ENCODE measurements around the gene FNDC1. TPM values are rescaled to one million over a fixed set of nuclear protein-coding genes. Genes with fewer than 3 reads are reported as not detected.

The FNDC1 gene
- total and polyA plus RNA-seq, 3 experiments from 2014 or later: 0.04 TPM; not detected in 1

- no peaks in the 10 kb centered on the region for H3K9me3 Mint-ChIP-seq
- Histone ChIP-seq H3K9me3 (ENCODE audit: low read length) (no peaks in the 10 kb centered on the region), H3K27ac (ENCODE audit: low read depth, low read length) (no peak overlapping the region), H3K4me3 (ENCODE audit: low read length) (no peak overlapping the region), H3K36me3 (ENCODE audit: insufficient read depth, low read length) (no peaks in the 10 kb centered on the region), H3K4me1 (ENCODE audit: insufficient read depth, low read length) (no peaks in the 10 kb centered on the region), H3K27me3 (ENCODE audit: insufficient read depth, low read length, poor library complexity, severe bottlenecking) (no peaks in the 10 kb centered on the region)
- no peak overlapping the region for H3K4me3 Mint-ChIP-seq
- H3K27ac Mint-ChIP-seq: no peak overlapping the region
- no peak for DNase-seq
- H3K4me1 Mint-ChIP-seq: peaks cover 2 to 7% (median 5%) of the 10 kb centered on the region in 3 donors
- CTCF ChIA-PET: interaction anchor here (0.9 to 1.9 kb wide), 3 partner anchors 13 to 14 kb away, joined by 3 to 5 read pairs (median 3); no protein-coding TSS in a partner anchor
- no peaks in the 10 kb centered on the region for H3K36me3 Mint-ChIP-seq
- peaks cover 7 to 26% of the 10 kb centered on the region in 2 donors for H3K27me3 Mint-ChIP-seq
- POLR2A ChIA-PET: no interaction called here
Measured at GRCh38 chr6:159148641-159149040, 20.6 kb upstream of the FNDC1 start.

GRCh38 chr6:159149641-159150040, 19.6 kb upstream of the FNDC1 start:
- CTCF ChIA-PET: interaction anchor here (1.9 kb wide), 1 partner anchor 15 kb away, joined by 5 read pairs; no protein-coding TSS in a partner anchor
- no peak overlapping the region for H3K27ac Mint-ChIP-seq

GRCh38 chr6:159151266-159151855, 17.8 kb upstream of the FNDC1 start:
- POLR2A ChIA-PET: no interaction called here
- Histone ChIP-seq H3K27me3 (ENCODE audit: insufficient read depth, low read length, poor library complexity, severe bottlenecking) (no peaks in the 10 kb centered on the region), H3K36me3 (ENCODE audit: insufficient read depth, low read length) (no peaks in the 10 kb centered on the region), H3K4me1 (ENCODE audit: insufficient read depth, low read length) (no peaks in the 10 kb centered on the region), H3K4me3 (ENCODE audit: low read length) (no peak overlapping the region), H3K9me3 (ENCODE audit: low read length) (no peaks in the 10 kb centered on the region), H3K27ac (ENCODE audit: low read depth, low read length) (no peak overlapping the region)
- CTCF ChIA-PET: interaction anchor here (0.8 to 1.5 kb wide), 2 partner anchors 11 to 41 kb away, joined by 4 read pairs; no protein-coding TSS in a partner anchor
- Mint-ChIP-seq H3K9me3 (peaks cover 5 to 14% (median 12%) of the 10 kb centered on the region in 5 donors), H3K4me1 (peaks cover 2 to 7% (median 5%) of the 10 kb centered on the region in 3 donors), H3K27ac (no peak overlapping the region), H3K27me3 (peaks cover 9 to 18% of the 10 kb centered on the region in 2 donors), H3K4me3 (no peak overlapping the region), H3K36me3 (peaks cover 0 to 9% (median 0%) of the 10 kb centered on the region in 3 donors)
- DNase-seq: peak in 3 of 5 donors; percentile 18 to 52 (median 22)

More at GRCh38 chr6:159149641-159150040, 19.6 kb upstream of the FNDC1 start:
- Histone ChIP-seq H3K9me3 (ENCODE audit: low read length) (no peaks in the 10 kb centered on the region), H3K4me1 (ENCODE audit: insufficient read depth, low read length) (no peaks in the 10 kb centered on the region), H3K27ac (ENCODE audit: low read depth, low read length) (no peak overlapping the region), H3K27me3 (ENCODE audit: insufficient read depth, low read length, poor library complexity, severe bottlenecking) (no peaks in the 10 kb centered on the region), H3K4me3 (ENCODE audit: low read length) (no peak overlapping the region), H3K36me3 (ENCODE audit: insufficient read depth, low read length) (no peaks in the 10 kb centered on the region)
- DNase-seq: no peak
- Mint-ChIP-seq H3K4me3 (no peak overlapping the region), H3K4me1 (peaks cover 2 to 7% (median 5%) of the 10 kb centered on the region in 3 donors), H3K27me3 (peaks cover 7 to 22% of the 10 kb centered on the region in 2 donors), H3K9me3 (peaks cover 0 to under 1% (median 0%) of the 10 kb centered on the region in 5 donors), H3K36me3 (no peaks in the 10 kb centered on the region)
- POLR2A ChIA-PET: no interaction called here

- peaks cover 0 to 14% (median under 1%) of the 10 kb centered on the region in 3 donors for H3K36me3 Mint-ChIP-seq
- peaks cover 5 to 15% of the 10 kb centered on the region in 2 donors for H3K27me3 Mint-ChIP-seq
- H3K27ac Mint-ChIP-seq: no peak overlapping the region
- H3K4me3 ChIP-seq (ENCODE audit: low read length): no peak overlapping the region
- DNase-seq: no peak
- H3K36me3 ChIP-seq (ENCODE audit: insufficient read depth, low read length): no peaks in the 10 kb centered on the region
- no peak overlapping the region for H3K4me3 Mint-ChIP-seq
- no peaks in the 10 kb centered on the region for H3K27me3 ChIP-seq (ENCODE audit: insufficient read depth, low read length, poor library complexity, severe bottlenecking)
- no peak overlapping the region for H3K27ac ChIP-seq (ENCODE audit: low read depth, low read length)
- H3K9me3 Mint-ChIP-seq: peaks cover 12 to 21% (median 18%) of the 10 kb centered on the region in 5 donors
- H3K4me1 Mint-ChIP-seq: peaks cover 2 to 7% (median 5%) of the 10 kb centered on the region in 3 donors
- no peaks in the 10 kb centered on the region for H3K9me3 ChIP-seq (ENCODE audit: low read length)
- ChIA-PET POLR2A (no interaction called here), CTCF (interaction anchor here (0.8 to 1.5 kb wide), 2 partner anchors 12 to 42 kb away, joined by 4 read pairs; no protein-coding TSS in a partner anchor)
- H3K4me1 ChIP-seq (ENCODE audit: insufficient read depth, low read length): no peaks in the 10 kb centered on the region
Measured at GRCh38 chr6:159152041-159152440, 17.2 kb upstream of the FNDC1 start.

- CTCF ChIA-PET: no interaction called here
Measured at GRCh38 chr6:159152782-159153181, 16.4 kb upstream of the FNDC1 start.

GRCh38 chr6:159155679-159156078, 13.5 kb upstream of the FNDC1 start:
- Mint-ChIP-seq H3K9me3 (peaks cover 17 to 28% (median 26%) of the 10 kb centered on the region in 5 donors), H3K27ac (no peak overlapping the region), H3K4me1 (peaks cover 2 to 7% (median 5%) of the 10 kb centered on the region in 3 donors), H3K27me3 (peaks cover 9 to 35% of the 10 kb centered on the region in 2 donors), H3K36me3 (peaks cover 0 to 31% (median 2%) of the 10 kb centered on the region in 3 donors), H3K4me3 (no peak overlapping the region)
- DNase-seq: no peak
- H3K4me1 ChIP-seq (ENCODE audit: insufficient read depth, low read length): no peaks in the 10 kb centered on the region
- H3K4me3 ChIP-seq (ENCODE audit: low read length): no peak overlapping the region
- ChIA-PET POLR2A (no interaction called here), CTCF (interaction anchor here (1.1 kb wide), 1 partner anchor 14 kb away, joined by 3 read pairs; the partner anchor contains the start of gene FNDC1)
- no peaks in the 10 kb centered on the region for H3K27me3 ChIP-seq (ENCODE audit: insufficient read depth, low read length, poor library complexity, severe bottlenecking)
- H3K9me3 ChIP-seq (ENCODE audit: low read length): no peaks in the 10 kb centered on the region
- no peak overlapping the region for H3K27ac ChIP-seq (ENCODE audit: low read depth, low read length)
- H3K36me3 ChIP-seq (ENCODE audit: insufficient read depth, low read length): no peaks in the 10 kb centered on the region

More at GRCh38 chr6:159152782-159153181, 16.4 kb upstream of the FNDC1 start:
- DNase-seq: no peak
- Mint-ChIP-seq H3K27ac (no peak overlapping the region), H3K36me3 (peaks cover 0 to 21% (median 2%) of the 10 kb centered on the region in 3 donors), H3K9me3 (peaks cover 17 to 27% (median 26%) of the 10 kb centered on the region in 5 donors), H3K4me1 (peaks cover 2 to 7% (median 5%) of the 10 kb centered on the region in 3 donors), H3K4me3 (no peak overlapping the region), H3K27me3 (peaks cover 6 to 20% of the 10 kb centered on the region in 2 donors)
- POLR2A ChIA-PET: no interaction called here
- Histone ChIP-seq H3K4me1 (ENCODE audit: insufficient read depth, low read length) (no peaks in the 10 kb centered on the region), H3K4me3 (ENCODE audit: low read length) (no peak overlapping the region), H3K36me3 (ENCODE audit: insufficient read depth, low read length) (no peaks in the 10 kb centered on the region), H3K27ac (ENCODE audit: low read depth, low read length) (no peak overlapping the region), H3K27me3 (ENCODE audit: insufficient read depth, low read length, poor library complexity, severe bottlenecking) (no peaks in the 10 kb centered on the region), H3K9me3 (ENCODE audit: low read length) (no peaks in the 10 kb centered on the region)

GRCh38 chr6:159156089-159156488, 13.1 kb upstream of the FNDC1 start:
- Mint-ChIP-seq H3K4me1 (peaks cover 2 to 6% (median 4%) of the 10 kb centered on the region in 3 donors), H3K4me3 (no peak overlapping the region), H3K27me3 (peaks cover 9 to 35% of the 10 kb centered on the region in 2 donors), H3K36me3 (peaks cover 0 to 31% (median 2%) of the 10 kb centered on the region in 3 donors), H3K9me3 (peaks cover 17 to 28% (median 26%) of the 10 kb centered on the region in 5 donors), H3K27ac (no peak overlapping the region)
- no peaks in the 10 kb centered on the region for H3K4me1 ChIP-seq (ENCODE audit: insufficient read depth, low read length)
- no peak overlapping the region for H3K27ac ChIP-seq (ENCODE audit: low read depth, low read length)
- H3K4me3 ChIP-seq (ENCODE audit: low read length): no peak overlapping the region
- CTCF ChIA-PET: interaction anchor here (1.1 kb wide), 1 partner anchor 14 kb away, joined by 3 read pairs; the partner anchor contains the start of gene FNDC1
- POLR2A ChIA-PET: no interaction called here
- no peaks in the 10 kb centered on the region for H3K36me3 ChIP-seq (ENCODE audit: insufficient read depth, low read length)
- no peaks in the 10 kb centered on the region for H3K27me3 ChIP-seq (ENCODE audit: insufficient read depth, low read length, poor library complexity, severe bottlenecking)
- no peaks in the 10 kb centered on the region for H3K9me3 ChIP-seq (ENCODE audit: low read length)
- no peak for DNase-seq

- Mint-ChIP-seq H3K9me3 (peaks cover 17 to 28% (median 26%) of the 10 kb centered on the region in 5 donors), H3K36me3 (peaks cover 0 to 31% (median 2%) of the 10 kb centered on the region in 3 donors), H3K4me1 (no peaks in the 10 kb centered on the region), H3K4me3 (no peak overlapping the region), H3K27me3 (peaks cover 12 to 41% of the 10 kb centered on the region in 2 donors), H3K27ac (no peak overlapping the region)
- Histone ChIP-seq H3K4me3 (ENCODE audit: low read length) (no peak overlapping the region), H3K9me3 (ENCODE audit: low read length) (no peaks in the 10 kb centered on the region), H3K27me3 (ENCODE audit: insufficient read depth, low read length, poor library complexity, severe bottlenecking) (no peaks in the 10 kb centered on the region), H3K36me3 (ENCODE audit: insufficient read depth, low read length) (no peaks in the 10 kb centered on the region), H3K27ac (ENCODE audit: low read depth, low read length) (no peak overlapping the region), H3K4me1 (ENCODE audit: insufficient read depth, low read length) (no peaks in the 10 kb centered on the region)
- ChIA-PET CTCF (no interaction called here), POLR2A (no interaction called here)
- DNase-seq: no peak
Measured at GRCh38 chr6:159157431-159157830, 11.8 kb upstream of the FNDC1 start.
